Smooth muscle cell (in vitro differentiated cells): ENCODE measurements around the gene SDC4. TPM values are rescaled to one million over a fixed set of nuclear protein-coding genes. Genes with fewer than 3 reads are reported as not detected.
A peak's percentile ranks its signal among the peaks of the same experiment; 100 is the strongest.
"Not testable (repeated sequence)": the region's sequence is repeated elsewhere in the genome, so short reads cannot be mapped to it uniquely, and the experiment has no call there.

Experiments
- DNase-seq: peaks from one replicate; lab custom pipeline; 2025; ENCODE audit not compliant: unreplicated experiment; lab: John Stamatoyannopoulos, UW
- H2AFZ ChIP-seq: fragments of 200-600 bp; sonication (generic); 2 replicates; pipeline ENCODE4 v1.6.0; 2016; ENCODE audit warnings: antibody characterized with exemption, low read depth, mild to moderate bottlenecking
- H3F3A ChIP-seq: fragments of 200-600 bp; sonication (generic); 2 replicates; pipeline ENCODE4 v1.6.0; 2017; ENCODE audit warnings: antibody characterized with exemption, low read depth
- H3K27ac ChIP-seq: fragments of 200-600 bp; sonication (generic); 2 replicates; pipeline ENCODE4 v1.5.1; 2016; ENCODE audit warnings: low read depth, mild to moderate bottlenecking
- H3K27me3 ChIP-seq: fragments of 200-600 bp; sonication (generic); 2 replicates; pipeline ENCODE4 v1.6.1; 2016; ENCODE audit warnings: low read depth, mild to moderate bottlenecking
- H3K36me3 ChIP-seq: fragments of 200-600 bp; sonication (generic); 2 replicates; pipeline ENCODE4 v1.5.1; 2016; ENCODE audit warnings: low read depth
- H3K4me1 ChIP-seq: fragments of 200-600 bp; sonication (generic); 2 replicates; pipeline ENCODE4 v1.5.1; 2016; ENCODE audit warnings: low read depth
- H3K4me2 ChIP-seq: fragments of 200-600 bp; sonication (generic); 2 replicates; pipeline ENCODE4 v1.6.0; 2016; ENCODE audit warnings: mild to moderate bottlenecking
- H3K4me3 ChIP-seq: fragments of 200-600 bp; sonication (generic); 2 replicates; pipeline ENCODE4 v1.5.1; 2016; ENCODE audit warnings: mild to moderate bottlenecking
- H3K79me2 ChIP-seq: fragments of 200-600 bp; sonication (generic); 2 replicates; pipeline ENCODE4 v1.6.0; 2016; ENCODE audit warnings: low read depth, mild to moderate bottlenecking
- H3K9ac ChIP-seq: fragments of 200-600 bp; sonication (generic); 2 replicates; pipeline ENCODE4 v1.6.0; 2016; ENCODE audit warnings: low read depth
- H3K9me3 ChIP-seq: fragments of 200-600 bp; sonication (generic); replicated peaks from 2 replicates; pipeline ENCODE4 v1.5.1; 2016; ENCODE audit warnings: low read depth
- H4K20me1 ChIP-seq: fragments of 200-600 bp; sonication (generic); 2 replicates; pipeline ENCODE4 v1.6.0; 2016; ENCODE audit warnings: low read depth
- CTCF ChIP-seq: fragments of 200-600 bp; sonication (generic); IDR thresholded peaks from 2 replicates; pipeline ENCODE4 v1.5.1; 2017; ENCODE audit warnings: borderline replicate concordance, mild to moderate bottlenecking, antibody characterized with exemption; ENCODE audit not compliant: insufficient read depth, poor library complexity, severe bottlenecking
- WGBS: methylation state at CpG from one replicate; pipeline ENCODE4 v1.1.7; 2016; ENCODE audit warnings: low lambda C conversion rate; 5-methylcytosine and 5-hydroxymethylcytosine counted together
- polyA plus RNA-seq: library from polyadenylated mRNA; unstranded; fragments of >200 nt; fragmentation: Nextera tagmentation; extraction: Ambion mirVana; gene quantifications from 2 replicates; pipeline ENCODE4 v1.2.1, GENCODE V29; 2016
- total RNA-seq: library from RNA; depleted of rRNA; stranded (reverse); fragments of >200 nt; gene quantifications from 2 replicates; pipeline ENCODE4 v1.2.3, GENCODE V29; 2014

SDC4 gene
- total and polyA plus RNA-seq, 2 experiments from 2014 or later = 45.0 to 70.7 TPM

GRCh38 chr20:45352729-45353128 lies 4.5 kb upstream of the SDC4 start:
- Histone ChIP-seq H3K27me3 (no peaks in the 10 kb centered on the region), H3K79me2 (peaks cover 2% of the 10 kb centered on the region), H3K4me2 (no peak overlapping the region), H2AFZ (no peak overlapping the region), H3K36me3 (no peaks in the 10 kb centered on the region), H3K9me3 (no peaks in the 10 kb centered on the region), H3K4me1 (peaks cover 17% of the 10 kb centered on the region), H3K27ac (no peak overlapping the region), H4K20me1 (peaks cover 6% of the 10 kb centered on the region), H3K4me3 (no peak overlapping the region), H3F3A (peaks cover 42% of the 10 kb centered on the region), H3K9ac (no peak overlapping the region)
- no peak for TF ChIP-seq CTCF
- WGBS = 99% methylated on average over 3 of the region's 3 CpGs
- no peak for DNase-seq

GRCh38 chr20:45350795-45351194 lies 2.6 kb upstream of the SDC4 start:
- not testable (repeated sequence) for H2AFZ ChIP-seq, DNase-seq, H3K4me2 ChIP-seq, H3K9ac ChIP-seq, H3K9me3 ChIP-seq, H3K4me3 ChIP-seq, H3K36me3 ChIP-seq, H3K27me3 ChIP-seq, H3K27ac ChIP-seq
- Histone ChIP-seq H3F3A (peaks cover 32% of the 10 kb centered on the region), H3K4me1 (peaks cover 30% of the 10 kb centered on the region), H4K20me1 (peaks cover 24% of the 10 kb centered on the region), H3K79me2 (peaks cover 21% of the 10 kb centered on the region)
- 86% methylated on average over 10 of the region's 10 CpGs for WGBS

- no peak overlapping the region for H2AFZ ChIP-seq
- H3K79me2 ChIP-seq = peaks cover 26% of the 10 kb centered on the region
- H3K36me3 ChIP-seq = no peaks in the 10 kb centered on the region
- H3K27me3 ChIP-seq = no peaks in the 10 kb centered on the region
- H3F3A ChIP-seq = peaks cover 33% of the 10 kb centered on the region
- no peaks in the 10 kb centered on the region for H3K9me3 ChIP-seq
- no peak overlapping the region for H3K9ac ChIP-seq
- H3K27ac ChIP-seq = no peak overlapping the region
- peaks cover 29% of the 10 kb centered on the region for H3K4me1 ChIP-seq
- no peak overlapping the region for H3K4me2 ChIP-seq
- TF ChIP-seq CTCF = no peak
- peaks cover 24% of the 10 kb centered on the region for H4K20me1 ChIP-seq
- 76% methylated on average over 1 of the region's 1 CpG for WGBS
- H3K4me3 ChIP-seq = no peak overlapping the region
- DNase-seq = no peak
These were observed 2.0 kb upstream of the SDC4 start for GRCh38 chr20:45350217-45350616.

- H3K27me3 ChIP-seq = no peaks in the 10 kb centered on the region
- peaks cover 35% of the 10 kb centered on the region for H3F3A ChIP-seq
- H3K4me2 ChIP-seq = peak overlapping the region; percentile 97
- H3K79me2 ChIP-seq = peaks cover 45% of the 10 kb centered on the region
- H2AFZ ChIP-seq = no peak overlapping the region
- H3K4me3 ChIP-seq = peak overlapping the region; percentile 80
- H3K36me3 ChIP-seq = no peaks in the 10 kb centered on the region
- H3K9ac ChIP-seq = peak overlapping the region; percentile 88
- peaks cover 19% of the 10 kb centered on the region for H4K20me1 ChIP-seq
- WGBS = 6% methylated on average over 8 of the region's 10 CpGs
- H3K27ac ChIP-seq = peak overlapping the region; percentile 96
- no peaks in the 10 kb centered on the region for H3K9me3 ChIP-seq
- no peak for TF ChIP-seq CTCF
- H3K4me1 ChIP-seq = peaks cover 43% of the 10 kb centered on the region
- DNase-seq = no peak
These were observed 808 bp downstream of the SDC4 start for GRCh38 chr20:45347297-45347935.
